GM18526 (cell line): ENCODE data around the gene CAP1.
A peak's percentile ranks its signal among the peaks of the same experiment; 100 is the strongest.

Source experiments
- POLR2A ChIP-seq: IDR thresholded peaks from 3 replicates; pipeline ENCODE4 v1.6.1; 2011; ENCODE audit not compliant: insufficient read length; ENCODE audit errors: extremely low read depth

The CAP1 gene

DNA sequence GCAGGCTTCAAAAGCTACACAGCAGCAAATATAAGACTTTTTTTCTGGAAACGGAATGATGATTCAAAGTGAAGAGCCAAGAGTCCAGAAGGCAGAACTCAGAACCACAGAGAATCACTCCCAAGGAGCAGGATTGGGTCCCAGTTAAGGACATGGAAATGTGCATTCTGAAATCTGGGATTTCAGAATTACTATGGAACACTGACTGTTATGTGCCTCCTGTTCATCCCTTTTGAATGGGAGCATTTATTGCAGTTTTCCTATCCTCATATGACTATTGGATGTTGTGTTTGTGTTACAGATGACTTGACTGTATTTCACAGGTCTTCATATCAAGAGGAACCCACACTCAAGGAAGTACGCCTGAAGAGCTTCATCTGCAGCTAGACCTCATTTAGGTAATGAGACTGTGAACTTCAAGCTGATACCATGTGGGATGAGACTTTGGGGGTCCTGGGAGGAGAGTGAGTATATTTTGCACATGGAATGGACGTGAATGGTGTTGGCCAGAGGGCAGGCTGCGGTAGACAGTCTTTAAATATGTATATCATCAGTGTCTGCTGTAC lies 17.1 kb upstream of the CAP1 start:
- no peak for TF ChIP-seq POLR2A

DNA sequence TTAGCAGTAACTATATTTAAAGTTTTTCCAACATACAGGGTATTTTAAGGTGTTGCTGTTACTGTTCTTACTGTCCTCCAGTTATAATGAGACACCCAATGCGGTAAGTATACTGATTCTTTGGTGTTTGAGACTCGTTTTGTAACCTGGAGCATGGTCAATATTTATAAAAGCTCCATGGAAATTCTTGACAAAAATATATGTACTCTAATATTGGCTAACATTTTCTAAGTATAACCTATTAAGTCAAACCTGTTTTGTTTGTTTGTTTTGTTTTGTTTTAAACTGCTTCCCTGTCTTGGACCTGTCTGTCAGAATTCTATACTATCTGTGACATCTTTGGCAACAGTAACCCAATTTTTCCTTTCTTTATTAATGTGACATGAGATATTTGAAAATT lies 15.9 kb upstream of the CAP1 start:
- no peak for TF ChIP-seq POLR2A

DNA sequence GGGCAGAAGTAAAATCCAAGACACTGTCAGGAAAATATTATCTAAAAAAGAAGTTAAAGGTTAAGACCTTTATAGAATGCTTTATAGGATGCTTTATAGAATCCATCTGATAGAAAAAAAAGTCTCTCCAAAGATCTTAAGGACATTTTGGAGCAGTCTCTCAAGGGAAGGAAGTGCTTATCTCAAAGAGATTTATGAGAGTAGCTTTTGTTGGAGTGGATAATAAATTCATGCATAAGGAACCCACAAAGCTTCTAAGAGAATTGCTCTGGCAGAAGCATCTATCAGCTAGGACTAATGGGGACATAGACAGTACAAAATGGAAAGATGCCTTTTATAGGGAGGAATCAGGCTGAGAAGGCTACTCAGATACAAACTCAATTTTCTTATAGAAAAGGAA lies 12.9 kb upstream of the CAP1 start:
- TF ChIP-seq POLR2A: no peak

DNA sequence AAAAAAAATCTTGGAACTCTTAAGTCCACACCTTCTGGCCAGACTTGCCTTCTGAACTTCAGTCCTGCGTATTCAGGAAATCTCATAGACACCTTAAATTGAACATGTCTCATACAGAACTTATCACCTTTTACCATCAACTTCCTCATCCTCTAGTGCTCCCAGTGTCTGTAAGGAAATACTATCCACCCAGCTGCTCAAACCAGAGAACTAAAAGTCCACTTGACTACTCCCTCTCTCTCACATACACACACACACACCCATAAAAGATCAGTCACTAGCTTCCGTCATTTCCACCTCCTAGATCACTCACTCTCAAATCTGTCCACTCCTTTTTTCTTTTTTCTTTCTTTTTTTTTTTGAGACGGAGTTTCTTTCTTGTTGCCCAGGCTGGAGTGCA lies 10.9 kb upstream of the CAP1 start:
- no peak for TF ChIP-seq POLR2A

DNA sequence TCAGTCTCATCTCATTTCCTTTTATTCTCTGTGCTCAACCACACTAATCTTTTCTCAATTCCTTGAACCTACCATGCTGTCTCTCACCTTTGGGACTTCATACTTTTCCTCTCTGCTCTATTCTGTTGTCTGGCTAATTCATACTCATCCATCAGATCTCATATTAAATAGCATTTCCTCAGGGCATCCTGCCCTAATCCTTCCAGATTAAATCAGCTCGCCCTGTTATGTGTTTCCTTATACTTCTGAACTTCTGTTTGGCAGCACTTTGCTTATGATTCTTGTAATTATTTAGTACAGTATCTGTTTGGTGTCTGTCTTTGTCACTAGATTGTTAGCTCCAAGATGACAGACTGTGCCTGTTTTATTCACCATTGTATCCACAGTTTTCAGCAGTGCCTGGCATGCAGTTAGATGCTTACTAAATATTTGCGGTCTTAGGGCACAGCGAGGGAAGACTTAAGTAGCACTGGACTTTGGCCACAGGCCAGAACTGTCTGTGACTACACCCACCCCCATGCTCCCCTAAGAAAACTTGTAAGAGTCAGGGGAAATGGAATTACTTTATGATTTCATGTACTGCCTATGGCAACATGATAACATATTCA lies 9.9 kb upstream of the CAP1 start:
- TF ChIP-seq POLR2A: no peak

DNA sequence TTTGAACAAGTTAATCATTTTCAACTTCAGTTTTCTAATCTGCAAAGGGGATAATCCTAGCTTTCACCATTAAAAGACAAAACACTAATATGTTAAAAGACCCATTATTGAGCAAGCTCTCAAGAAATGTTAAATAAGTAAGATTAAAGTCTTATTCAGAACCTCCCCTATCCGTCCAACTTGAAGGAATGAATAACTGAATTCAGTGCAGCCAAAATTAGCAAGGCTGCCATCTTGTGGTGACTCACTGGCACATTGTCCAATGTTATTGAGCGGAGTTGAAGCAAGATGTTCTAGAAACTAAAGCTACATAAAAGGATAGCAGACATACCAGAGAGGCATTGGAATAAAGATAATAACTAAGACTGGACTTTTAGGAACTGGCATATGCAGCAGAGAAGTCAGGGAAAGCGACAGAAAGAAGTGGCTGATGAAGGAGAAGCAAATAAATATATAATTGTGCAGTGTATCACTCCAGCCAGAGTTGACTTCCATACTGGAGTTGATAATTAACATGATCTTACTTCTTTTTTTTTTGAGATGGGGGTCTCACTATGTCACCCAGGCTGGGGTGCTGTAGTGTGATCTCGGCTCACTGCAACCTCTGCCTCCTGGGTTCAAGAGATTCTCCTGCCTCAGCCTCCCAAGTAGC lies 8.2 kb upstream of the CAP1 start:
- no peak for TF ChIP-seq POLR2A

DNA sequence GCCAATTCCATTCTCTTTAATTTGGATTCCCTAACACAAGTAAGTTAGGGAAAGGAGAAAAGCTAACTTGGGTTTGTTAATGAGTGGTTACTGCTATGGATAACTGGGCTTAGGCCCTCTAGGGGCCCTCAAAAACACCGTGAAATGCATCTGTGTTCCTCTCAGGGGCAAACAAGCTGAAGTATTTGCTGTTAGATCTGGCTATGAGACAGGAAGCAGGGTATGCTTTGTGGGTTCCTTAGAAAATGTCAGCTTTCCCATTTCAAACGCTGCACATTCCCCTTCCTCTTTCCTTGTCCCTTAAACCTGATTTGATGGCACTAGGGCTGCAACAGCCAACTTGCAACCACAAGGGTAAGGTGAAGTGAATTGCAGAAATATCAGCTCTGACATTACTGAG lies 5.7 kb upstream of the CAP1 start:
- no peak for TF ChIP-seq POLR2A

DNA sequence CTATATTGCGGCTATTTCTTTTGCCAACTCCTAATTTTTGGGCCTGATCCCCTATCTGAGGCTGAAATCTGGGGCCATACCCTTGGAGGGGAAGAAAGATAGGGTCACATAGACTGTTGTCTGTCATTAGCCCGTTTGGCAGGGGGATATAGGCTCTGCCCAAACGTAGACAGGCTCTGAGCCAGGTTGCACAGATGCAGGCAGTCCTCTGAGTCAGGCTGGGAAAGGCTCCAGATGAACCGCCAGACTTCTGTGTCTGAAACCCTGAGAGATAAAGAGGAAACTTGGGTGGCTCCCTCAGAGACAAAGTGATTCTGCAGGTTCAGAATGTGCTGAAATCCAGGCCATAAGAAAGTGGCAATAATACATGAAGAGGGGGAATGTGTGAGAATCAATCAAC lies 4.0 kb upstream of the CAP1 start:
- no peak for TF ChIP-seq POLR2A

DNA sequence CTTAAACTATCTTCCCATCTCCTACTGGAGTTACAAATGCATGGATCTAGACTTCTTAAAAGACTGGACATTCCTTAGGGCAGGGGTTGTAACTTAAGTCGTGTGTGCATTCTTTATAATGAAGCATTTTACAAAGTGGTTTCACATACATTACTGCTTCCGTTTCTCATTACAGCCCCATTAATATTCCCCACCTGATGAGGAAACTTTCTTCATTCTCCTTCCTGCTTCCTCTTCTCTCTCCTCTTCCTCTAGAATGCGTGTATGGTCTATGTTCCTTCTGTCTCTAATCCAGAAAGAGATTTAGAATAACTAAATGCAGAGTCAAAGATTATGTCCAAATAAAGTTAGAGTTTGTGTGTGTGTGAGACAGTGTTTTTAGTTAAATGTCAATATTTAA lies 1.8 kb upstream of the CAP1 start:
- TF ChIP-seq POLR2A: no peak

DNA sequence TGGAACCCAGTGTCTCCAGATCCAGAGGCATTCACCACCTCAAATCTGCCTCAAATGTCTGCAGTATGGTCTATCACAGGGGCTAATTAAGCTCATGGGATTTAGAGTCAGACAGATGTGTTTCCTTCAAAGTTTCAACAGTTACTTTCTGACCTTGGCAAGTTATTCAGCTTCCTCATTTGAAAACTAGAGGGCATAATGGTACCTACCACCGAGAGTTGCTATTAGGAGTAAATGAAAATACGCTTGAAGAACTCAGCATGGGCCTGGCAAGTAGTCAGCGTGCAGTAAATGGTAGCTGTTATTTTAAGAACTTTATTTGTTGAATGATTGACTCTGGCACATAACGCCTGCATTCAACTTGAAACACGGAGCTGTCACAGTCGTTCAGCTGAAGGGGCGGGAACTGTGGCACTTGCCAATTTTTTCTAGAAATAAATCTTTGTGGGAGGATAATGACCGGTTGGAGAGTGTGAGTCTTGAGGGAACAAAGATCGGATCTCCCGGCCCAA lies 1.2 kb upstream of the CAP1 start:
- TF ChIP-seq POLR2A: no peak

DNA sequence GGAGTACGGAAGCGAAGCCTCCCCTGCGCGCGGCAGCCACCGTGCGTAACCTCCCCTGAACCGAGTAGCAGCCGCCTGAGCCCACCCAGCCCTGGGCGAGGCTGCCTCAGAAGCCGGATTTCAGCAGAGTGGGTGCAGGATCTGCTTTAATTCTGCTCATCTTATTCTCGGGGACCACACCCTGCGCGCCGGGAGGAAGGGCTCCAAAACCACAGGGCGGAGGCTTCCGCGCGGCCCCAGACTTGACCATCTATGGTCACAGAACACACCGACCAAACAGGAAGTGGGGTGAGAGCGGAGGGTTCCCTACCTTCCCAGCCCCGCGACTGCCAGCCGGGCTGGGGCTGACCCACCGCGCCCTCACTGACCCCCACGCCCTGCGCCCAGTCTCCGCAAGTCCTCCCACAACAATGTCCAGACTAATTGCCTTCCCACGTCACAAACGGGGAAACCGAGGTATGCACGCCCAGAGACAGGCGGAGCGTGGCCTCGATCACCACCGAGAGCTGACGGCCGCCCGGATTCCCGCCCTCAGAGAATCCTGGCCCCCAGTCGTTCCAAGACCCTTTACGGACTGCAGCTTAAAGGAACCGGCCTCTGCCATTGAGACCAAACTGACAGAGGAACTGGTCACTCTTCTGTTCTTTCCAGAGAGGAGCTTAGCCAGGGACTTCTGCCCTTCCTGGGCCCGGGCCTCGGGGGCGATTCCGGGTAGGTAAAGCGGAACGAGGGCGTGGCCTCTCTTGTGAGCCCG lies 595 bp upstream of the CAP1 start:
- TF ChIP-seq POLR2A: peak; percentile 96

DNA sequence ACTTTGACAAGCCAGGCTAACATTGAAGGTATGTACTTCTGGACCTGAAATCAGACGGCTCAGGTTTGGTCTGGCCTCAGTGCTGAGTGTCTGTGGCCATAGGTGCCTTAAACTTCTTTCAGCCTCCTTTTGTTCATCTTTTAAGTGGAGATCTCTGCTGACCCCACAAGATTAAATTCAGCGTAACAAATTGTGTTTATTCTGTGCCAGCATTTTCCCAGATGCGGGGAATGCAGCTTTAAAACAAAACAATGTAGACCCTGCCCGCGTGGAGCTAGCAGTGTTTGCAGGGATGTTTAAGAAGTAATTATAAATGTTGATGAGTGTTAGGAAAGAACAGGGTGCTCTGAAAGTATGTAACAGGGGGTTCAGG lies 923 bp downstream of the CAP1 start:
- no peak for TF ChIP-seq POLR2A

DNA sequence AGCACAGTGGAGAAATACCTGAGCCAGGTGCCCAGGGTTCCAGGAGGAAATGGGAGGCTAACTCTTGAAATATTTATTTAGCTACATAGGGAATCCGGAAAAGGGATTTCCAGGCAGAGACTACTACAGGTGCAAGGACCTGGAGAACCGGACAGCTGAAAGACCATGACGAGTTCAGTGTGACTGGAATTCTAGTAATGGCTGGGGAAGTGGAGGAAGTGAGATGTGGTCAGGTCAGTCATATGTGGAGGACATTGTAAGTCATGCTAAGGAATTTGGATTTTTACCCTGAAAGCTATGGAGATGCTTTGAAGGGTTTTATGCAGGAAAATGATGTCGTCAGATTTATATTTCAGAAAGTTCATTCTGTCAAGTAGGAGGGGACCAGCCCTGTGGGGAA lies 1.8 kb downstream of the CAP1 start:
- TF ChIP-seq POLR2A: no peak

DNA sequence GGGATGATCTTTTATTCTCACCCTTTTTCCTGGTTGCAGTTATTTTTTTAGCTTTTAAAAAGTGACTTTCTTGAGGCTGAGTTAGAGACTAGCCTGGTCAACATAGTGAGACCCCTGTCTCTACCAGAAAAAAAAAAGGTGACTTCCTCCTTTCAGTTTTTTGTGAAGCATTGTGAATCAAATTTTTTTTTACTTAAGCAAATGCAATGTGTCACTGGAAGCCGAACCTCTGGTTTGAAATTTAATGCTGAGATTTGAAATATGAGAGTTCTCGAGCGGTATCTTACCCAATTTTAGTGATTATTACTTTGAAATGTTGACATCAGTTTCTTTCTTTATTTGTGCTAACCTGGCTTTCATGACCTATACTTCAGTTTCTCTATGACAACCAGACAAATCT lies 3.6 kb downstream of the CAP1 start:
- TF ChIP-seq POLR2A: no peak

DNA sequence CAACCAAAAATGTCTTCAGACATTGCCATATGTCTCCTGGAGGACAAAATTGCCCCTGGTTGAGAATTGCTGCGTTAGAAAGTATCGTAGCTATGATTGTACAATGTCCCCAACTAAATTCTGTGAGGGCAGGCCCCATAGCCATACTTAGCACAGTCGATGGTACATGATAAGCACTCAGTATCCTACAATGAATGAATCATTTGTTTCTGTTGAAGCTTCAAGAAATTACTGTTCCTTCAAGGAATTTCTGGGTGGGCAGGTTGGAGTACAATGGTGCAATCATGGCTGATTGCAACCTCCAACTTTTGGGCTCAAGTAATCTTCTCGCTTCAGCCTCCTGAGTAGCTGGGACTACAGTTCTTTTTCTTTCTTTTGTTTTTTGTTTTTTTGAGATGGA lies 4.7 kb downstream of the CAP1 start:
- TF ChIP-seq POLR2A: no peak

DNA sequence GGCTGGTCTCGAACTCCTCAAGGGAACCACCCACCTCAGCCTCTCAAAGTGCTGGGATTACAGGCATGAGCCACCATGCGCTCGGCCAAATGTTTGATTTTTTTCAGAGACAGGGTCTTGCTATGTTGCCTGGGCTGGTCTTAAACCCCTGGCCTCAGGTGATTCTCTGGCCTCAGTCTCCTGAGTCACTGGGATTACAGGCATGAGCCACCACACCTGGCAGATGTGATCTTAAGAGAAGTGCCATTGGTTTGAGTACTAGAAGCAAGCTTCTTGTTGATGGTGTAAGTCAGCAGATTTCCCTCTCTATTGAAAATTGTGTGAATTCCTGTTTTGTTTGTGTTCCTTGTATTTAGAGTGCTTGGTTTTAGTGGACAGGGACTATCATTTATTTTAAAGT lies 5.2 kb downstream of the CAP1 start:
- TF ChIP-seq POLR2A: no peak

DNA sequence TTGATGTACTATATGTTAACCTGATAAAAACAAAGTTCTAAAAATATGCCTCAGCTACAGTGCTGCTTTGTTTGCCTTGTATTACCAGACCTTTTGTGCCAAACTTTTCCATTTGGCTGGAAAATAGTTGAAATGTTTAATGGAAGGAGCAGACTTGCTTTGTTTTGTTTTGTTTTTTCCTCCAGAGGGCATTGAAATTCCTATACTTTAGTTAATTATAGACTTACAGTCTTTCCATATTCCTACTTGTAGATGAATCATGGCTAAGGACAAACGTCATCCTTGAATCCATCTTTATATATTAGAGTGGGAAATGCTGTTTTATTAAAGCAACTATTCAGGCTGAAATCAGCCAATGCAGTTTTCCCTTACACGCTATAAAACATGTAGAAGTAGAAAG lies 6.7 kb downstream of the CAP1 start:
- no peak for TF ChIP-seq POLR2A

DNA sequence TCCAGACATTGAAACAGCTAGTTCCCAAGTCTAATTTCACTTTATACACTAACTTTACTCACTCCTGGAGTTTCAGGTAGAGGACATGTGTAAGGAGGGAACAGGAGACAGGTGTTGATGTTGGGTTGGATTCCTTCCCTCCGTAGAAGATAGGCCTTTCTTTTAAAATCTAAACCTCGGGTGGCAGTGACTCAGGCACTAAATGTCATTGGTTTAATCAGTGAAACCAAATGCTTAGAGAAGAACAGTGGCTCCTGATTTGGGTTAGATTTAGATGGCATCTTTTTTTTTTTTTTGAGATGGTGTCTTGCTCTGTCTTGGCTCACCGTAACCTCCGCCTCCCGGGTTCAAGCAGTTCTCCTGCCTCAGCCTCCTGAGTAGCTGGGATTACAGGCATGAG lies 7.2 kb downstream of the CAP1 start:
- TF ChIP-seq POLR2A: no peak
